ENCODE data around the gene FAM131A.

DNA sequence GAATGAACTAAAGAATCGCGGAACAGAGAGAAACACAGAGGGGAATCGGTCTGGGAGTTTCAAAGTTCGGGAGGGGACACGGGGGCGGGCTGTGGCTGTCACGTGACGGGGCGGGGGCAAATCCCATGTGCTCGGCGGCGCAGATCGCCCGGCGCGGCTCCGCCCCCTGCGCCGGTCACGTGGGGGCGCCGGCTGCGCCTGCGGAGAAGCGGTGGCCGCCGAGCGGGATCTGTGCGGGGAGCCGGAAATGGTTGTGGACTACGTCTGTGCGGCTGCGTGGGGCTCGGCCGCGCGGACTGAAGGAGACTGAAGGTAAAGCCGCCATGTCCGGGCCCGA lies 23.1 kb upstream of the FAM131A start, which contains the start of gene EIF4G1:
- TF ChIP-seq, protein P1, sequence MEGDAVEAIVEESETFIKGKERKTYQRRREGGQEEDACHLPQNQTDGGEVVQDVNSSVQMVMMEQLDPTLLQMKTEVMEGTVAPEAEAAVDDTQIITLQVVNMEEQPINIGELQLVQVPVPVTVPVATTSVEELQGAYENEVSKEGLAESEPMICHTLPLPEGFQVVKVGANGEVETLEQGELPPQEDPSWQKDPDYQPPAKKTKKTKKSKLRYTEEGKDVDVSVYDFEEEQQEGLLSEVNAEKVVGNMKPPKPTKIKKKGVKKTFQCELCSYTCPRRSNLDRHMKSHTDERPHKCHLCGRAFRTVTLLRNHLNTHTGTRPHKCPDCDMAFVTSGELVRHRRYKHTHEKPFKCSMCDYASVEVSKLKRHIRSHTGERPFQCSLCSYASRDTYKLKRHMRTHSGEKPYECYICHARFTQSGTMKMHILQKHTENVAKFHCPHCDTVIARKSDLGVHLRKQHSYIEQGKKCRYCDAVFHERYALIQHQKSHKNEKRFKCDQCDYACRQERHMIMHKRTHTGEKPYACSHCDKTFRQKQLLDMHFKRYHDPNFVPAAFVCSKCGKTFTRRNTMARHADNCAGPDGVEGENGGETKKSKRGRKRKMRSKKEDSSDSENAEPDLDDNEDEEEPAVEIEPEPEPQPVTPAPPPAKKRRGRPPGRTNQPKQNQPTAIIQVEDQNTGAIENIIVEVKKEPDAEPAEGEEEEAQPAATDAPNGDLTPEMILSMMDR (IDR thresholded peaks at IDR 0.05; ENCODE audit: insufficient read depth, low read length, poor library complexity, severe bottlenecking): no peak
- no peak for TF ChIP-seq EZH2phosphoT487 (conservative IDR thresholded peaks at IDR 0.05; ENCODE audit: low read length)

Data from SU-DHL-6 (cell line).